ENCODE measurements around the gene ENOX1. TPM values are rescaled to one million over a fixed set of nuclear protein-coding genes. Genes with fewer than 3 reads are reported as not detected.

ENOX1 gene
- total RNA-seq, 1 experiment from 2014 or later = 0.95 TPM

- H3K27ac ChIP-seq (ENCODE audit: low read length) = no peak overlapping the region
- no TSS peak for BruUV-seq (replicated peaks)
These were observed 410.8 kb downstream of the ENOX1 start for GRCh38 chr13:43375797-43376465.

GRCh38 chr13:43374621-43375020 lies 412.2 kb downstream of the ENOX1 start:
- Histone ChIP-seq H3K36me3 (ENCODE audit: low read depth, low read length) (no peaks in the 10 kb centered on the region; the same call in 1 of the 2 replicates), H3K79me2 (ENCODE audit: low read length) (no peaks in the 10 kb centered on the region), H4K20me1 (ENCODE audit: low read length) (no peaks in the 10 kb centered on the region), H3K4me2 (ENCODE audit: low read length) (no peak overlapping the region), H3K27me3 (ENCODE audit: low read length) (no peaks in the 10 kb centered on the region), H3K9me3 (ENCODE audit: low read length) (no peaks in the 10 kb centered on the region), H3K4me3 (ENCODE audit: low read length) (no peak overlapping the region), H3K27ac (ENCODE audit: low read length) (no peak overlapping the region), H3K9ac (ENCODE audit: low read length) (no peak overlapping the region), H3K4me1 (ENCODE audit: insufficient read depth, low read length) (no peaks in the 10 kb centered on the region), H3F3A (ENCODE audit: low read length, unreplicated experiment) (no peaks in the 10 kb centered on the region), H2AFZ (ENCODE audit: low read length) (no peak overlapping the region), H3K9me2 (replicated peaks; ENCODE audit: low read length) (no peaks in the 10 kb centered on the region)
- no TSS peak for BruUV-seq (replicated peaks)
- ChIA-PET CTCF (no interaction called here), POLR2A (ENCODE audit: unreplicated experiment) (no interaction called here)
- ATAC-seq = no peak
- intact Hi-C loops (cut with micrococcal nuclease) = no loop called here
- TF ChIP-seq EZH2 (IDR thresholded peaks at IDR 0.05; ENCODE audit: low read length, unreplicated experiment) (no peak), EZH2phosphoT487 (IDR thresholded peaks at IDR 0.05; ENCODE audit: borderline replicate concordance, low read length) (no peak)
- TF ChIP-seq, protein P1, sequence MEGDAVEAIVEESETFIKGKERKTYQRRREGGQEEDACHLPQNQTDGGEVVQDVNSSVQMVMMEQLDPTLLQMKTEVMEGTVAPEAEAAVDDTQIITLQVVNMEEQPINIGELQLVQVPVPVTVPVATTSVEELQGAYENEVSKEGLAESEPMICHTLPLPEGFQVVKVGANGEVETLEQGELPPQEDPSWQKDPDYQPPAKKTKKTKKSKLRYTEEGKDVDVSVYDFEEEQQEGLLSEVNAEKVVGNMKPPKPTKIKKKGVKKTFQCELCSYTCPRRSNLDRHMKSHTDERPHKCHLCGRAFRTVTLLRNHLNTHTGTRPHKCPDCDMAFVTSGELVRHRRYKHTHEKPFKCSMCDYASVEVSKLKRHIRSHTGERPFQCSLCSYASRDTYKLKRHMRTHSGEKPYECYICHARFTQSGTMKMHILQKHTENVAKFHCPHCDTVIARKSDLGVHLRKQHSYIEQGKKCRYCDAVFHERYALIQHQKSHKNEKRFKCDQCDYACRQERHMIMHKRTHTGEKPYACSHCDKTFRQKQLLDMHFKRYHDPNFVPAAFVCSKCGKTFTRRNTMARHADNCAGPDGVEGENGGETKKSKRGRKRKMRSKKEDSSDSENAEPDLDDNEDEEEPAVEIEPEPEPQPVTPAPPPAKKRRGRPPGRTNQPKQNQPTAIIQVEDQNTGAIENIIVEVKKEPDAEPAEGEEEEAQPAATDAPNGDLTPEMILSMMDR (conservative IDR thresholded peaks at IDR 0.05; ENCODE audit: low read depth, low read length) = no peak
- DNase-seq = no peak

More at GRCh38 chr13:43375797-43376465, 410.8 kb downstream of the ENOX1 start:
- no peaks in the 10 kb centered on the region for H3K27me3 ChIP-seq (ENCODE audit: low read length)
- ChIA-PET POLR2A (ENCODE audit: unreplicated experiment) (interaction anchor here (0.7 kb wide), 1 partner anchor 784 kb away, joined by 3 read pairs; no protein-coding TSS in a partner anchor), CTCF (no interaction called here)
- H3K9me2 ChIP-seq (replicated peaks; ENCODE audit: low read length) = no peaks in the 10 kb centered on the region
- H3K9ac ChIP-seq (ENCODE audit: low read length) = no peak overlapping the region
- no peak for ATAC-seq
- no peaks in the 10 kb centered on the region for H4K20me1 ChIP-seq (ENCODE audit: low read length)
- H3K4me1 ChIP-seq (ENCODE audit: insufficient read depth, low read length) = no peaks in the 10 kb centered on the region
- intact Hi-C loops (cut with micrococcal nuclease) = no loop called here
- DNase-seq = no peak
- H3K4me2 ChIP-seq (ENCODE audit: low read length) = no peak overlapping the region
- no peak overlapping the region for H3K4me3 ChIP-seq (ENCODE audit: low read length)
- no peak for TF ChIP-seq EZH2 (IDR thresholded peaks at IDR 0.05; ENCODE audit: low read length, unreplicated experiment)
- no peak for TF ChIP-seq EZH2phosphoT487 (IDR thresholded peaks at IDR 0.05; ENCODE audit: borderline replicate concordance, low read length)
- TF ChIP-seq, protein P1 (conservative IDR thresholded peaks at IDR 0.05; ENCODE audit: low read depth, low read length) = no peak
- no peaks in the 10 kb centered on the region for H3K9me3 ChIP-seq (ENCODE audit: low read length)
- H3F3A ChIP-seq (ENCODE audit: low read length, unreplicated experiment) = no peaks in the 10 kb centered on the region
- no peaks in the 10 kb centered on the region for H3K79me2 ChIP-seq (ENCODE audit: low read length)
- H3K36me3 ChIP-seq (ENCODE audit: low read depth, low read length) = no peaks in the 10 kb centered on the region; the same call in 1 of the 2 replicates
- no peak overlapping the region for H2AFZ ChIP-seq (ENCODE audit: low read length)

- no peak for ATAC-seq
- no peak overlapping the region for H3K4me2 ChIP-seq (ENCODE audit: low read length)
- no peaks in the 10 kb centered on the region for H4K20me1 ChIP-seq (ENCODE audit: low read length)
- no peaks in the 10 kb centered on the region for H3F3A ChIP-seq (ENCODE audit: low read length, unreplicated experiment)
- no peaks in the 10 kb centered on the region for H3K9me2 ChIP-seq (replicated peaks; ENCODE audit: low read length)
- H3K36me3 ChIP-seq (ENCODE audit: low read depth, low read length) = no peaks in the 10 kb centered on the region
- no peaks in the 10 kb centered on the region for H3K27me3 ChIP-seq (ENCODE audit: low read length)
- H2AFZ ChIP-seq (ENCODE audit: low read length) = no peak overlapping the region
- DNase-seq = no peak
- ChIA-PET POLR2A (ENCODE audit: unreplicated experiment) (no interaction called here), CTCF (no interaction called here)
- intact Hi-C loops (cut with micrococcal nuclease) = no loop called here
- no peaks in the 10 kb centered on the region for H3K79me2 ChIP-seq (ENCODE audit: low read length)
- no TSS peak for BruUV-seq (replicated peaks)
- no peaks in the 10 kb centered on the region for H3K4me1 ChIP-seq (ENCODE audit: insufficient read depth, low read length)
- no peak overlapping the region for H3K4me3 ChIP-seq (ENCODE audit: low read length)
- TF ChIP-seq EZH2phosphoT487 (IDR thresholded peaks at IDR 0.05; ENCODE audit: borderline replicate concordance, low read length) (no peak), EZH2 (IDR thresholded peaks at IDR 0.05; ENCODE audit: low read length, unreplicated experiment) (no peak)
- TF ChIP-seq, protein P1 (conservative IDR thresholded peaks at IDR 0.05; ENCODE audit: low read depth, low read length) = no peak
- no peaks in the 10 kb centered on the region for H3K9me3 ChIP-seq (ENCODE audit: low read length)
- H3K9ac ChIP-seq (ENCODE audit: low read length) = no peak overlapping the region
- no peak overlapping the region for H3K27ac ChIP-seq (ENCODE audit: low read length)
These were observed 413.4 kb downstream of the ENOX1 start for GRCh38 chr13:43373400-43373799.
